Hepatocyte (in vitro differentiated cells): ENCODE data around the gene GPX4. TPM values are rescaled to one million over a fixed set of nuclear protein-coding genes. Genes with fewer than 3 reads are reported as not detected.

Experiments used
- DNase-seq: peaks from one replicate; pipeline ENCODE4 v3.0.0-alpha.2; 2016; ENCODE audit warnings: low spot score
- H2AFZ ChIP-seq: fragments of 200-600 bp; sonication (generic); 2 replicates; pipeline ENCODE4 v1.6.0; 2016; ENCODE audit warnings: antibody characterized with exemption, mild to moderate bottlenecking
- H3K27ac ChIP-seq: fragments of 200-600 bp; sonication (generic); 2 replicates; pipeline ENCODE4 v1.5.1; 2016; ENCODE audit warnings: mild to moderate bottlenecking
- H3K27me3 ChIP-seq: fragments of 200-600 bp; sonication (generic); 2 replicates; pipeline ENCODE4 v1.6.1; 2016
- H3K36me3 ChIP-seq: fragments of 200-600 bp; sonication (generic); replicated peaks from 2 replicates; pipeline ENCODE4 v1.5.1; 2016; ENCODE audit warnings: low read depth; ENCODE audit not compliant: insufficient read depth
- H3K4me1 ChIP-seq: fragments of 200-600 bp; sonication (generic); 2 replicates; pipeline ENCODE4 v1.5.1; 2016; ENCODE audit warnings: mild to moderate bottlenecking, moderate library complexity; ENCODE audit not compliant: insufficient read depth
- H3K4me2 ChIP-seq: fragments of 200-600 bp; sonication (generic); 2 replicates; pipeline ENCODE4 v1.6.0; 2016
- H3K4me3 ChIP-seq: fragments of 200-600 bp; sonication (generic); 2 replicates; pipeline ENCODE4 v1.5.1; 2016; ENCODE audit warnings: mild to moderate bottlenecking
- H3K79me2 ChIP-seq: fragments of 200-600 bp; sonication (generic); 2 replicates; pipeline ENCODE4 v1.6.0; 2017; ENCODE audit warnings: mild to moderate bottlenecking
- H3K9me2 ChIP-seq: fragments of 200-600 bp; sonication (generic); replicated peaks from 2 replicates; pipeline ENCODE4 v1.6.0; 2017; ENCODE audit warnings: mild to moderate bottlenecking; ENCODE audit not compliant: insufficient read depth
- H3K9me3 ChIP-seq: fragments of 200-600 bp; sonication (generic); 2 replicates; pipeline ENCODE4 v1.5.1; 2016; ENCODE audit warnings: low read depth, mild to moderate bottlenecking
- H4K20me1 ChIP-seq: fragments of 200-600 bp; sonication (generic); 2 replicates; pipeline ENCODE4 v1.6.0; 2016; ENCODE audit warnings: mild to moderate bottlenecking; ENCODE audit not compliant: insufficient read depth, poor library complexity, severe bottlenecking
- EZH2 ChIP-seq: fragments of 200-600 bp; sonication (generic); IDR thresholded peaks from 2 replicates; pipeline ENCODE4 v1.6.1; 2016; ENCODE audit warnings: antibody characterized with exemption, mild to moderate bottlenecking, borderline replicate concordance
- EZH2phosphoT487 ChIP-seq: fragments of 200-600 bp; sonication (generic); IDR thresholded peaks from one replicate; pipeline ENCODE4 v1.6.1; 2018; ENCODE audit warnings: antibody characterized with exemption, mild to moderate bottlenecking, low read depth, moderate library complexity; ENCODE audit not compliant: unreplicated experiment, severe bottlenecking
- WGBS: methylation state at CpG from one replicate; pipeline ENCODE4 v1.1.6; 2016; ENCODE audit warnings: low lambda C conversion rate; ENCODE audit errors: missing lambda C conversion rate; 5-methylcytosine and 5-hydroxymethylcytosine counted together
- polyA plus RNA-seq: library from polyadenylated mRNA; unstranded; fragments of >200 nt; fragmentation: Nextera tagmentation; extraction: Ambion mirVana; gene quantifications from 2 replicates; pipeline ENCODE4 v1.2.1, GENCODE V29; 2016
- total RNA-seq: library from RNA; depleted of rRNA; stranded (reverse); fragments of >200 nt; gene quantifications from 2 replicates; pipeline ENCODE4 v1.2.3, GENCODE V29; 2014
- TF ChIP-seq, protein P1 (sequence below): fragments of 200-600 bp; sonication (generic); IDR thresholded peaks from 2 replicates; pipeline ENCODE4 v1.5.1; 2016; ENCODE audit warnings: antibody characterized with exemption, mild to moderate bottlenecking; ENCODE audit not compliant: poor library complexity

GPX4 gene
- total and polyA plus RNA-seq, 2 experiments from 2014 or later: 539 to 735 TPM

DNA sequence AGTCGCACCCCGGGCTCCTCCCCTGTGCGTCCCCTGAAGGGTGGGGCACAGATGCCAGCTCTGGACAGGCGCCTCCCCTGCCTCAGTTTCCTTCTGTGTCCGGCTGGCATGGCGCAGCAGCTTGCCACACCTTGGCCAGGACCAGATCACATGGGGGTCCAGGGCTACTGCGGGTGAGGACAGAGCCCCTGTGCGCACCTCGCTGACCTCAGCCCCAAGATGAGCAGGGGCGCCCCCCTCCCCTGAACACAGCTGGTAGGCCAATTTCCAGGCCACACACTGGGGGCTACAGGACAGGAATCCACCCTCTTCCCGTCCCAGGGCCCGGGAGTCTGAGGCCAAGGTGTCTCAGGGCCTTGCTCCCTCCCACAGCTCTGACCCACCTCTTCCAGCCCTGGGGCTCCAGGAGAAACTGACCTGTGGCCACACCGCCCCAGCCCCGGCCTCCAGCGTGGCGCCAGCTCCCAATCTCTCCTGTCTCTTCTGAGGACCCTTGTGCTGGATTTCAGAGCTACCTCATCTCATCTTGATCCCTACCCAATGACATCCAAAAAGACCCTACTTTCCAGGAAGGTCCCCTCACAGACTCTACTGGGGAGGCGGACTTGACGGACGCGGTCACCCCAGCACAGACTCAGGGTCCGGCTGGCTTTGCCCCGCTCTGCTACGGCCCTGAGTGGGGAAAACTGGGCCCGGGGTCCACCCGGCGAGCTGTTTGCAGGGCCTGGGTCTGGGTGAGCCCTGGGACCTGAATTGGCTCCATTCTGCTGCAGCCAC is 42.0 kb downstream of the GPX4 start:
- Histone ChIP-seq H3K9me2 (no peaks in the 10 kb centered on the region), H3K4me2 (no peak overlapping the region), H3K36me3 (no peaks in the 10 kb centered on the region), H3K4me1 (no peaks in the 10 kb centered on the region), H3K27me3 (no peaks in the 10 kb centered on the region), H4K20me1 (no peaks in the 10 kb centered on the region), H2AFZ (no peak overlapping the region), H3K27ac (no peak overlapping the region), H3K4me3 (no peak overlapping the region), H3K79me2 (no peaks in the 10 kb centered on the region), H3K9me3 (no peaks in the 10 kb centered on the region)
- 97% methylated on average over 26 of the region's 26 CpGs for WGBS
- no peak for DNase-seq
- TF ChIP-seq, protein P1, sequence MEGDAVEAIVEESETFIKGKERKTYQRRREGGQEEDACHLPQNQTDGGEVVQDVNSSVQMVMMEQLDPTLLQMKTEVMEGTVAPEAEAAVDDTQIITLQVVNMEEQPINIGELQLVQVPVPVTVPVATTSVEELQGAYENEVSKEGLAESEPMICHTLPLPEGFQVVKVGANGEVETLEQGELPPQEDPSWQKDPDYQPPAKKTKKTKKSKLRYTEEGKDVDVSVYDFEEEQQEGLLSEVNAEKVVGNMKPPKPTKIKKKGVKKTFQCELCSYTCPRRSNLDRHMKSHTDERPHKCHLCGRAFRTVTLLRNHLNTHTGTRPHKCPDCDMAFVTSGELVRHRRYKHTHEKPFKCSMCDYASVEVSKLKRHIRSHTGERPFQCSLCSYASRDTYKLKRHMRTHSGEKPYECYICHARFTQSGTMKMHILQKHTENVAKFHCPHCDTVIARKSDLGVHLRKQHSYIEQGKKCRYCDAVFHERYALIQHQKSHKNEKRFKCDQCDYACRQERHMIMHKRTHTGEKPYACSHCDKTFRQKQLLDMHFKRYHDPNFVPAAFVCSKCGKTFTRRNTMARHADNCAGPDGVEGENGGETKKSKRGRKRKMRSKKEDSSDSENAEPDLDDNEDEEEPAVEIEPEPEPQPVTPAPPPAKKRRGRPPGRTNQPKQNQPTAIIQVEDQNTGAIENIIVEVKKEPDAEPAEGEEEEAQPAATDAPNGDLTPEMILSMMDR: no peak
- TF ChIP-seq EZH2 (no peak), EZH2phosphoT487 (no peak)

DNA sequence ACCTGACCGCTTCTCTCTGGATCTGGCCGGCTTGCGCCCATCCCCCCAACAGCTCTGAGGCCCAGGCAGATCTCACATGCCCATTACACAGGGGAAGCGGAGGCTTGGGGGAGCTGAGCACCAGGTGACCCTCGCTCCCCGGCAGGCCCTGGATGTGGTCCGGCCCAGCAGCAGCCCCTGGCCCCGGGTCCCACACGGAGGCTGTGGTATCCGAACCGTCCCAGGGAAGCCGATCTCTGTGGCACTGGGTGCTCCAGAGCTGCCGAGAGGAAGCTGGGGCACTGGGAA is 42.6 kb downstream of the GPX4 start:
- no peak overlapping the region for H3K4me3 ChIP-seq
- WGBS: 90% methylated on average over 13 of the region's 13 CpGs
- TF ChIP-seq, protein P1: no peak
- TF ChIP-seq EZH2: no peak
- no peak for TF ChIP-seq EZH2phosphoT487
- no peak overlapping the region for H2AFZ ChIP-seq
- no peaks in the 10 kb centered on the region for H3K27me3 ChIP-seq
- no peaks in the 10 kb centered on the region for H3K36me3 ChIP-seq
- no peaks in the 10 kb centered on the region for H3K9me3 ChIP-seq
- no peaks in the 10 kb centered on the region for H3K4me1 ChIP-seq
- DNase-seq: no peak
- no peak overlapping the region for H3K27ac ChIP-seq
- no peak overlapping the region for H3K4me2 ChIP-seq
- H4K20me1 ChIP-seq: no peaks in the 10 kb centered on the region
- peaks cover 1% of the 10 kb centered on the region for H3K79me2 ChIP-seq
- no peaks in the 10 kb centered on the region for H3K9me2 ChIP-seq

DNA sequence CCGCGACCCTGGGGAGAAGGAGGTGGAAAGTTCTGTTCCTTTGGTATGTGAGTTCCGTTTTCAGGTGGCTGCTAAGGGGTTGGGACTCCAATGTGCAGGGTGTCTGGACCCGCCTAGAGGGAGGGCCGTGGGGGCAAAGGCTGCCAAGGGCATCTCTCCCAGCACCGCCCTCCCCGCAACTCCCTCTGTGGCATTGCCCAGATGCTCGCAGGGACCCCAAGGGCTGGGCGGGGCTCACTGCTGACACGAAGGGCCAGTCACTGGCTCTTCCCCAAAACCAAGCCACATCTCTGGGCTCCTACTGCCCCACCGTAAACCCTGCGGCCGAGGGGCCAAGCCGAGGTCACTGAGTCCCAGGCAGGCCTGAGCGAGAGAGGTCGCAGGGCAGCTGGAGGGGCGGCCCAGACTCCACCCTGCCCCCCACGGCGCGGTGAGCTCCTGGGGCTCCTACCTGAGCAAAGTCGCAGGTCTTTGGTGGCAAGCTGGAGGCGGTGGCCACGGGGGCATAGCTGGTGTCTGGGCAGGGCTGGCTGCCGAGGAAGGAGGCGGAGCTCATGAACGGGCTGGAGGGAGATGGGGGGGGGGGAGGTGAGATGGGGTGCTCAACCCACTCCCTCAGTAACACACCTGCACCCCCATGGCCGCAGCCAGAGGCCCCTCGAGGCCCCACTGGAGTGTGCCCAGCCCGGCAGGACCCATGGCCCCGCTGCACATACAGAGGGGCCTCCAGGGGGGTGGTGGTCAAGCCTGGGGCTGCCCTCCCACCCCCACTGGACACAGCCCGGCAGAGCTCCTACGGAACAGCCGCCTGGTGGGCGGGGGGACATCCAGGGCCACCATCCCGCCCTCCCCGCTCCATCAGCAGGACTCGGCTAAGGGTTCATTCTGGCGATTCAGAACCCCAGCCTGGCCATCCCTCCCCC is 43.3 kb downstream of the GPX4 start:
- H3K27me3 ChIP-seq: no peaks in the 10 kb centered on the region
- no peak overlapping the region for H3K4me2 ChIP-seq
- no peaks in the 10 kb centered on the region for H3K4me1 ChIP-seq
- no peaks in the 10 kb centered on the region for H3K36me3 ChIP-seq
- H3K27ac ChIP-seq: no peak overlapping the region
- no peaks in the 10 kb centered on the region for H4K20me1 ChIP-seq
- peaks cover 6% of the 10 kb centered on the region for H3K79me2 ChIP-seq
- no peak overlapping the region for H2AFZ ChIP-seq
- no peak overlapping the region for H3K4me3 ChIP-seq
- TF ChIP-seq, protein P1: no peak
- TF ChIP-seq EZH2phosphoT487 (no peak), EZH2 (no peak)
- no peak for DNase-seq
- 91% methylated on average over 30 of the region's 38 CpGs for WGBS
- no peaks in the 10 kb centered on the region for H3K9me2 ChIP-seq
- H3K9me3 ChIP-seq: no peaks in the 10 kb centered on the region
